GM21360 (cell line): ENCODE measurements around the gene ESRRB.

ENCODE experiments used
- ATAC-seq: cut with Tn5 transposase; IDR thresholded peaks from one replicate; pipeline ENCODE4 v1.9.1; 2021; ENCODE audit warnings: mild to moderate bottlenecking, moderate library complexity; ENCODE audit not compliant: unreplicated experiment

The ESRRB gene

GRCh38 chr14:76396714-76397187 lies 20.8 kb downstream of the ESRRB start:
- no peak for ATAC-seq

- no peak for ATAC-seq
These were observed 29.7 kb downstream of the ESRRB start for GRCh38 chr14:76405627-76406026.

- ATAC-seq, result no peak
These were observed 31.7 kb downstream of the ESRRB start for GRCh38 chr14:76407449-76408150.

- ATAC-seq, result no peak
These were observed 32.9 kb downstream of the ESRRB start for GRCh38 chr14:76408877-76409276.

- ATAC-seq, result no peak
These were observed 36.6 kb downstream of the ESRRB start for GRCh38 chr14:76412501-76412900.

GRCh38 chr14:76413106-76413961 lies 37.4 kb downstream of the ESRRB start:
- ATAC-seq, result no peak

GRCh38 chr14:76413962-76414600 lies 38.1 kb downstream of the ESRRB start:
- ATAC-seq, result no peak

GRCh38 chr14:76419399-76419798 lies 43.5 kb downstream of the ESRRB start:
- ATAC-seq, result no peak

- ATAC-seq, result no peak
These were observed 44.9 kb downstream of the ESRRB start for GRCh38 chr14:76420827-76421226.

- ATAC-seq, result no peak
These were observed 45.7 kb downstream of the ESRRB start for GRCh38 chr14:76421662-76422061.

- ATAC-seq, result no peak
These were observed 46.7 kb downstream of the ESRRB start for GRCh38 chr14:76422662-76423061.

GRCh38 chr14:76423534-76423933 lies 47.6 kb downstream of the ESRRB start:
- ATAC-seq, result no peak

- no peak for ATAC-seq
These were observed 48.4 kb downstream of the ESRRB start for GRCh38 chr14:76424359-76424758.

GRCh38 chr14:76426161-76426696 lies 50.3 kb downstream of the ESRRB start:
- ATAC-seq, result no peak

GRCh38 chr14:76428611-76429010 lies 52.7 kb downstream of the ESRRB start:
- no peak for ATAC-seq

- no peak for ATAC-seq
These were observed 54.1 kb downstream of the ESRRB start for GRCh38 chr14:76430017-76430416.

GRCh38 chr14:76430475-76430980 lies 54.6 kb downstream of the ESRRB start:
- ATAC-seq, result no peak

- ATAC-seq, result no peak
These were observed 55.6 kb downstream of the ESRRB start for GRCh38 chr14:76431538-76431937.

- ATAC-seq, result no peak
These were observed 57.2 kb downstream of the ESRRB start for GRCh38 chr14:76432827-76433752.

GRCh38 chr14:76434220-76434619 lies 58.3 kb downstream of the ESRRB start:
- no peak for ATAC-seq
